ENCODE measurements around the gene CRTAP. TPM values are rescaled to one million over a fixed set of nuclear protein-coding genes. Genes with fewer than 3 reads are reported as not detected.

CRTAP gene
- total RNA-seq, 1 experiment from 2014 or later, result 134 TPM

- Histone ChIP-seq H4K20me1 (ENCODE audit: insufficient read depth) (no peaks in the 10 kb centered on the region), H3K4me2 (no peak overlapping the region), H3K9me3 (ENCODE audit: insufficient read depth, low read depth) (no peaks in the 10 kb centered on the region), H3K4me1 (replicated peaks; ENCODE audit: insufficient read depth) (no peaks in the 10 kb centered on the region), H3F3A (ENCODE audit: insufficient read depth, low read depth) (no peaks in the 10 kb centered on the region), H2AFZ (no peak overlapping the region), H3K79me2 (ENCODE audit: low read depth) (0 out of 2 replicates have a peak, but pooled peaks cover 8% of the 10 kb centered on the region), H3K9me2 (ENCODE audit: insufficient read depth) (no peaks in the 10 kb centered on the region), H3K27me3 (ENCODE audit: insufficient read depth, low read depth) (no peaks in the 10 kb centered on the region), H3K27ac (no peak overlapping the region), H3K4me3 (no peak overlapping the region), H3K36me3 (ENCODE audit: low read depth) (no peaks in the 10 kb centered on the region)
- TF ChIP-seq CTCF (conservative IDR thresholded peaks at IDR 0.05), result no peak
- no peak for TF ChIP-seq EZH2 (IDR thresholded peaks at IDR 0.05; ENCODE audit: low read depth)
- intact Hi-C loops (cut with micrococcal nuclease; ENCODE audit: unreplicated experiment), result no loop called here
- DNase-seq, result no peak
- BruUV-seq (replicated peaks), result no TSS peak
- ChIA-PET CTCF (no interaction called here), POLR2A (ENCODE audit: unreplicated experiment) (no interaction called here)
Observed at GRCh38 chr3:33081812-33082211, 32.0 kb upstream of the CRTAP start.

GRCh38 chr3:33083958-33084357 lies 29.9 kb upstream of the CRTAP start:
- peaks cover 20% of the 10 kb centered on the region; the same call in 1 of the 2 replicates for H3K79me2 ChIP-seq (ENCODE audit: low read depth)

GRCh38 chr3:33088691-33089090 lies 25.1 kb upstream of the CRTAP start:
- CTCF ChIA-PET, result no interaction called here
- DNase-seq, result no peak
- BruUV-seq (replicated peaks), result no TSS peak

More at GRCh38 chr3:33083958-33084357, 29.9 kb upstream of the CRTAP start:
- Histone ChIP-seq H3K27ac (no peak overlapping the region), H3K36me3 (ENCODE audit: low read depth) (no peaks in the 10 kb centered on the region), H3K4me3 (no peak overlapping the region), H2AFZ (no peak overlapping the region), H3K4me2 (no peak overlapping the region), H3K9me3 (ENCODE audit: insufficient read depth, low read depth) (no peaks in the 10 kb centered on the region), H4K20me1 (ENCODE audit: insufficient read depth) (no peaks in the 10 kb centered on the region), H3F3A (ENCODE audit: insufficient read depth, low read depth) (no peaks in the 10 kb centered on the region), H3K4me1 (replicated peaks; ENCODE audit: insufficient read depth) (no peaks in the 10 kb centered on the region), H3K27me3 (ENCODE audit: insufficient read depth, low read depth) (no peaks in the 10 kb centered on the region), H3K9me2 (ENCODE audit: insufficient read depth) (no peaks in the 10 kb centered on the region)
- no peak for TF ChIP-seq CTCF (conservative IDR thresholded peaks at IDR 0.05)
- TF ChIP-seq EZH2 (IDR thresholded peaks at IDR 0.05; ENCODE audit: low read depth), result no peak
- no peak for DNase-seq
- ChIA-PET POLR2A (ENCODE audit: unreplicated experiment) (interaction anchor here (0.7 kb wide), 1 partner anchor 714 kb away, joined by 3 read pairs; the partner anchor contains the start of gene PDCD6IP), CTCF (no interaction called here)
- intact Hi-C loops (cut with micrococcal nuclease; ENCODE audit: unreplicated experiment), result no loop called here
- BruUV-seq (replicated peaks), result no TSS peak

More at GRCh38 chr3:33088691-33089090, 25.1 kb upstream of the CRTAP start:
- H3K27me3 ChIP-seq (ENCODE audit: insufficient read depth, low read depth), result no peaks in the 10 kb centered on the region
- no peaks in the 10 kb centered on the region for H3K9me3 ChIP-seq (ENCODE audit: insufficient read depth, low read depth)
- intact Hi-C loops (cut with micrococcal nuclease; ENCODE audit: unreplicated experiment), result no loop called here
- H3K4me1 ChIP-seq (replicated peaks; ENCODE audit: insufficient read depth), result no peaks in the 10 kb centered on the region
- TF ChIP-seq EZH2 (IDR thresholded peaks at IDR 0.05; ENCODE audit: low read depth), result no peak
- no peak for TF ChIP-seq CTCF (conservative IDR thresholded peaks at IDR 0.05)
- no peak overlapping the region for H3K4me2 ChIP-seq
- no peaks in the 10 kb centered on the region for H3K36me3 ChIP-seq (ENCODE audit: low read depth)
- H2AFZ ChIP-seq, result no peak overlapping the region
- no peak overlapping the region for H3K4me3 ChIP-seq
- H3K9me2 ChIP-seq (ENCODE audit: insufficient read depth), result no peaks in the 10 kb centered on the region
- POLR2A ChIA-PET (ENCODE audit: unreplicated experiment), result no interaction called here
- H3F3A ChIP-seq (ENCODE audit: insufficient read depth, low read depth), result no peaks in the 10 kb centered on the region
- H4K20me1 ChIP-seq (ENCODE audit: insufficient read depth), result no peaks in the 10 kb centered on the region
- no peak overlapping the region for H3K27ac ChIP-seq
- peaks cover 23% of the 10 kb centered on the region; the same call in 1 of the 2 replicates for H3K79me2 ChIP-seq (ENCODE audit: low read depth)
